GM21423 (cell line): ENCODE results near the gene HJV.

Source experiments
- ATAC-seq: cut with Tn5 transposase; IDR thresholded peaks from one replicate; pipeline ENCODE4 v1.9.1; 2021; ENCODE audit warnings: mild to moderate bottlenecking, moderate library complexity; ENCODE audit not compliant: unreplicated experiment

Gene HJV

DNA sequence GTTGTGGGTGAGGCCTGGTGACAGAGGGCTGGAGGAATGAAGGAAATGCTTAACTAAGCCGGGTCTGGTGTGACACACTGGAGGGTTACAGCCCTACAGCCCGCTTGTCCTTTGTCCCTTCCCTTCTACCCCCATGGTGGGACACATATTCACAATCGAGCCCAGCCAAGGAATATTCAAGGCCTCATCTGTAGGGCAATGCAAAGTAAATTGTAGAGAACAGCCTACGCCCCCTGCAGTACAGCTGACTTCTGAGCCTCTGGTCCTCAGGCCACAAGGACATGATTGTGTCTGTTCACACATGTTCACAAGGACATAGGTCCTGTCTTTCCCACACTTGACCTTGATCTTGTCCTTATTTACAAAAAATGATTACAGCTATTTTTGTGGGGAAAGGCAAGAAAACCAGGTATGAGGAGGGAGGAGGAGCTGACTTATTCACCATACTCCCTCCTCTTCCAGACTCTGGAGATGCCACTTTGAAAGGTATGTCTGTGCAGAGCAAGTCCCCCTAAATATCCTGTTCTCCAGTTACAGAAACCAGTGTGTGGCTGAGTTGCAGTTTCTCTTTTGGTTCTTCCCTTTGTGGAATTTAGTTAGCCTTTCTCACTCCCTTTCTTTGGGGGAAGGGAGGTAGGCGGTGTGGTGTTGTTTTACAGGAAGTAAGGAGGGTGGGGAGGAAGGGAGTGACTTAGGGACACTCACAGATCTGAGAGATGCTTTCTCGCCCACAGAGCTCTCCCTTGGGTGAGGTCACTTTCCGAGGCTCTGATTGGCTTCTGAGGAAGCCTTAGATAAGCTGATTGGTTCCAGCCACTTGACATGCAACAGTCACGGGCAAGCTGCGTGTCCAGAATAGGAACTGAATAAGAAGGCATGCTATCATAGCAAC lies 42.4 kb downstream of the HJV start:
- peak; percentile 88 for ATAC-seq

DNA sequence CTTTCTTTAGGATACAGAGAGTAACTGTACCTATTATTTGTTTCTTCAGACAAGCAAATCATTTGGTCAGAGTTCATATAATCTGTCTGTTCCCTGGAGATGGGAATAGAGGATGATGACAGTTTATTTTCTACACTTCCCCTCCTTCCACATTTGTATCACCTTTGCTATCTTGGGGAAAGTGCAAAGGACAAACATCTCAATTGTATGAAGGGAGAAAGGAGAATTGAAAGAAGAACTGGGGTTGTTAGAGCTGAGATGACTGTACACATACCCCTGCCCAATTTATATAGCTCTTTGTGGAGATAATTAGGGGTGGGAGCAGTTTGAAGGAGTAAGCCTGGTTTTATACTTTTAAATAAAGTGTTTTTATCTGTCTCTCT lies 43.1 kb downstream of the HJV start:
- ATAC-seq = no peak

DNA sequence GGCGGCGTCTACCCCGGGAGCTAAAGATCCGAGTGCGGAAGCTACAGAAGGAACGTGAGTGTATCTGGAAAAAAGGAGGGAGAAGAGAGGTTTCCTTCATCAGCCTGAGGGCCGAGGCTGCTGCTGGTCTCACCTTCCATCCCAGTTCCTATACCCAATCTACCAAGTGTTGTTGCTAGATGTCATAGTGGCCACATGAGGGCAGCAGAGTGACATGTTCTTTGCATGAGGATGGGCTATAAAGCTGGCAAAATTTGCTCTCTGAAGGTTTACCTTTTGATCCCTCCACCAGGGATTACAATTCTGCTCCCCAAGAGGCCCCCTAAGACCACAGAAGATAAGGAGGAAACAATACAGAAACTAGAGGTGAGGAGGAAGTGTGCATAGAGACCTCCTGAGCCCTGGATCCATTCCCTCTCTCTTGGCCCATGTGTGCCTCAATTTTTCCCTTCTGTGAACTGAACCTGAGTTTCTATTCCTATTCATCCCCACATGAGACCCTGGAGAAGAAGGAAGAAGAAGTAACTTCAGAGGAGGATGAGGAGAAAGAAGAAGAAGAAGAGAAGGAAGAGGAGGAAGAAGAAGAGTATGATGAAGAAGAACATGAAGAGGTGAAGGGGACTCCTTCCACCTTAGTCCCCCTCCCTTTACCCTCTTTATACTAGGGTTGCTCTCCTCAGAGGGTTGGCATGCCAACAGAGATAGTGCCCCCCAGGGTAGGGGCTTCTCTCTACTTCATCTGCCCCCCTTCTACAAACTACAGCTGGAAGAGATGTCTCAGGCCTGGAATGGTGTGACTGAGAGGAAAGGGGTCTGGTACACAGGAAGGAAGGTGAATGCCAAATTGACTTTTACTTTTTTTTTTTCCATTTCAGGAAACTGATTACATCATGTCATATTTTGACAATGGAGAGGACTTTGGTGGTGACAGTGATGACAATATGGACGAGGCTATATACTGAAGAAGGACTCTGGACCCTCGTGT lies 43.8 kb downstream of the HJV start:
- peak; percentile 31 for ATAC-seq

DNA sequence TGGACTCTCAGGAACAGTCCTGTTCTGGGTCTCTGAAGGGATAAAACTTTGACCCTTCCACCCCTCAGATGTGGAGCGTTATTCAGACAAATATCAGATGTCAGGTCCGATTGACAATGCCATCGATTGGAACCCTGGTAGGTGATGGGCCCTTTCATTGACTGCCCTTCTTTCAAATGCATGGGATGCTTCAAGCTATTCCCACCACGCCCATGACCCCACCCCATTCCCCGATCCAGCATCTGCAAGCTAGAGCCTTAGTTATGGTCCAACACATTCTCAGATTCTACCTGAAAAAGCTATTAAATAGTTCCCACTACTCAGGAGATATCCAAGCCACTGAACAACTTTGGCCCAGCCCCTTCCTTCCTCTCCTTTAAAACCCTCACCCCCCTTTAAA lies 44.5 kb downstream of the HJV start:
- no peak for ATAC-seq

DNA sequence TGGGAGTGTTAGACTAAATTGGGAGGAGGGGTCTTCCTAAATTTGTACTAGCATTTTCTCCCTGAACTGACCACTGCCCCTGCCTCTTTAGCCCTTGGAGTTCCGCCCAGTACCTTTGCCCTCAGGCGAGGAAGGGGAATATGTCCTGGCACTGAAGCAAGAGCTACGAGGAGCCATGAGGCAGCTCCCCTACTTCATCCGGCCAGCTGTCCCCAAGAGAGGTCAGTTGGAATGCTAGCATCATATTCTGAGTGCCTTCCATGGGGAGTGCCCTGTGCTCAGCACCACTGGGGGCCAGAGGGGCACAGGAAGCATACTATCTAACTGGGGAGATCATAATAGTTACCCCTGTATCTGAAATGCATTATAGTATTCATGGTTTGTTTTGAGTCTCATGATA lies 46.3 kb downstream of the HJV start:
- no peak for ATAC-seq

DNA sequence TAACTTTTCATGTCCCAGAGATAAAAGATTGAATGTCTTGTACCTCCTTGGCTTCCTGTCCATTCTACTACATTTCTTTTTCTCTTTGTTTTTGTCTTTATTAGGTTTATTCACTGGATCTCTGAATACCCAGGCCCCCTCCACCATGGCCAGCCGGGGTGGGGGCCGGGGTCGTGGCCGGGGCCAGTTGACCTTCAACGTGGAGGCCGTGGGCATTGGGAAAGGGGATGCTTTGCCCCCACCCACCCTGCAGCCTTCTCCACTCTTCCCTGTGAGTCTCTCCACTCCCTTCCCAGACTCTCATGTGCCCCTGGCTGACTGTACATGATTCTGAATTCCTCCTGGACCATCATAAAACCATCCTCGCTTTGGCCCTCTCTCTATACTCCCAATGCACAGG lies 46.8 kb downstream of the HJV start:
- ATAC-seq = no peak

DNA sequence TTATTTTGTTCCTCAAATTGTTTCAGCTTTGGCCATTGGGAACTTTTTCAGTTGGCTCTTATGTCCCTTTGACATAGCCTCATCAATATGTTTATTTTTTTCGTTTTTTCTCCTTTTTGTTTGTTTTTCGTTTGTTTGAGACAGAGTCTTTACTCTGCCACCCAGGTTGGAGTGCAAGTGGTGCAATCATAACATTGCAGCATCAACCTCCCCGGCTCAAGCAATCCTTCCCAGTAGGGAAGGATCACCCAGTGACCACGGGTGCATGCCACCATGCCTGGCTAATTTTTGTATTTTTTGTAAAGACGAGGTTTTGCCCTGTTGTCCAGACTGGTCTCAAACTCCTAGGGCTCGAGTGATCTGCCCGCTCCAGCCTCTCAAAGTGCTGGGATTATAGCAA lies 49.0 kb downstream of the HJV start:
- ATAC-seq = no peak
